ENCODE measurements around the gene ARHGAP18.
"Not testable (repeated sequence)": the region's sequence is repeated elsewhere in the genome, so short reads cannot be mapped to it uniquely, and the experiment has no call there.

Gene ARHGAP18

GRCh38 chr6:129575378-129576118 is 134.4 kb downstream of the ARHGAP18 start:
- DNase-seq (ENCODE audit: low read depth) = no peak

- not testable (repeated sequence) for DNase-seq (ENCODE audit: low read depth)
Measured at GRCh38 chr6:129574605-129575004, 135.4 kb downstream of the ARHGAP18 start.

- not testable (repeated sequence) for DNase-seq (ENCODE audit: low read depth)
Measured at GRCh38 chr6:129570929-129571328, 139.0 kb downstream of the ARHGAP18 start.

GRCh38 chr6:129568015-129568414 is 142.0 kb downstream of the ARHGAP18 start:
- no peak for DNase-seq (ENCODE audit: low read depth)

GRCh38 chr6:129567374-129567773 is 142.6 kb downstream of the ARHGAP18 start:
- DNase-seq (ENCODE audit: low read depth) = no peak

- DNase-seq (ENCODE audit: low read depth) = no peak
Measured at GRCh38 chr6:129565811-129566210, 144.2 kb downstream of the ARHGAP18 start.

- no peak for DNase-seq (ENCODE audit: low read depth)
Measured at GRCh38 chr6:129565366-129565765, 144.6 kb downstream of the ARHGAP18 start.

GRCh38 chr6:129558248-129558647 is 151.7 kb downstream of the ARHGAP18 start:
- no peak for DNase-seq (ENCODE audit: low read depth)

- no peak for DNase-seq (ENCODE audit: low read depth)
Measured at GRCh38 chr6:129555206-129555832, 154.7 kb downstream of the ARHGAP18 start.

- no peak for DNase-seq (ENCODE audit: low read depth)
Measured at GRCh38 chr6:129552413-129552812, 157.6 kb downstream of the ARHGAP18 start.

- DNase-seq (ENCODE audit: low read depth) = no peak
Measured at GRCh38 chr6:129551486-129551885, 158.5 kb downstream of the ARHGAP18 start.

- DNase-seq (ENCODE audit: low read depth) = no peak
Measured at GRCh38 chr6:129546702-129547101, 163.3 kb downstream of the ARHGAP18 start.

- no peak for DNase-seq (ENCODE audit: low read depth)
Measured at GRCh38 chr6:129544892-129545612, 164.9 kb downstream of the ARHGAP18 start.

GRCh38 chr6:129543981-129544380 is 166.0 kb downstream of the ARHGAP18 start:
- no peak for DNase-seq (ENCODE audit: low read depth)

- no peak for DNase-seq (ENCODE audit: low read depth)
Measured at GRCh38 chr6:129542705-129543104, 167.3 kb downstream of the ARHGAP18 start.

- no peak for DNase-seq (ENCODE audit: low read depth)
Measured at GRCh38 chr6:129539032-129539431, 170.9 kb downstream of the ARHGAP18 start.

GRCh38 chr6:129536271-129536670 is 173.7 kb downstream of the ARHGAP18 start:
- no peak for DNase-seq (ENCODE audit: low read depth)

GRCh38 chr6:129534926-129535325 is 175.1 kb downstream of the ARHGAP18 start:
- DNase-seq (ENCODE audit: low read depth) = no peak
